DMS153 treated with DMSO at 0.1 percent for 48 hours (cell line): Measurements from ENCODE around the gene DPY19L1.
"Not testable (repeated sequence)": the region's sequence is repeated elsewhere in the genome, so short reads cannot be mapped to it uniquely, and the experiment has no call there.

Experiments
- DNase-seq: peaks from one replicate; lab custom pipeline; 2025; ENCODE audit not compliant: unreplicated experiment; lab: John Stamatoyannopoulos, UW

The DPY19L1 gene

DNA sequence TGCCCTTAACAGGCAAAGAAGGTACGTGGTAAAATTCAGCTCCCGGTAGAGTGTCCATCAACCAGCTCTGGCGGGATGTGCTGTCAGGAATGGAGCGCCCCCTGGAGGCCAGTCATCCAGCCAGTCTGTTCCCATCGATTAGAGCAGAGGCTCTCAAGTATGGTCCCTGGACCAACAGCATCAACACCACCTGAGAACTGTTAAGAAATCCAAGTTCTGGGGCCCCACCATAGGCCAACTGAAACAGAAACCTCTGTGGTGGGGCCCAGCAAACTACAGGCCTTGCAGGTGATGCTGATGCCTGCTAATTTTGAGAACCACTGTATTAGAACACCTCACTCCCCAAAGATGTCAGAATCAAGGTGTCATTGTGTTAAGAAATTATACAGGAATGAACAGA, 109.2 kb downstream of the DPY19L1 start:
- DNase-seq = no peak

DNA sequence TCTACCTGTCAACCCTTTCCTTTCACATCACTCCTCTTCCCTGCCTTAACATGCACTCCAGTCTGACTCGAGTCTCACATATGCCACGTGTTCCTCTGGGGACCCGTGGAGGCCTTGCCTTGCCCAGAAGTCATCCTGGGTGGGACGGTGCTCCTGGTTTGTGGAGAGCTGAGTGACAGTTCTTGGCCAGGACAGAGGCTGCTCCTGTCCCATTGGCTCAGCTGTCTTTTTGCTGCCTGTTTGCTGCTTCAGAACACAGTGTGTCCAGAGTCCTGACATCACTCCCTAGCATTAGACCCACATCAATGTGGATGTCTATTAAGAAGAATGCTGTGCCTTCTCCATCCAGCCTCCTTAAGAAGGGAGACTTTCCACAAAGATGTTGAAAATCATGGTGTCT, 116.8 kb downstream of the DPY19L1 start:
- not testable (repeated sequence) for DNase-seq

DNA sequence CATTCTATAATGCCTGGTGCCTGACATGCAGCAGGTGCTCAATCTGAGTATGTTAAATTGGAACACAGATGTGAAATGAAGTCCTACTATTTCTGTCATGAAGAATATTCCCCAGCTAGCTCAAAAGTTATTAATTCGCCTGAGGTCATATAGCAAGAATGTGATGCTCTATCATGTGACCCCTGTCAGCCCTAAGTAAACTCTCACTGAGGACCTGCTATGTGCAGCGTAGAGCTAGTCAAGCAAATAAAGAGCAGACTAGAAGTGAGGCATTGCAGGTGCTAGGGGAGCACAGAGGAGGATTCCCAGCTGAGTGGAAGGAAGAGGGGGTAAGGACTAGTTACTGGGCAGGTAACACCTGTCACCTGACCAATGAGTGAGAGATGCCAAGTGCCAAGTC, 118.2 kb downstream of the DPY19L1 start:
- DNase-seq = not testable (repeated sequence)

GRCh38 chr7:34918198-34918861, 119.0 kb downstream of the DPY19L1 start:
- DNase-seq = not testable (repeated sequence)

- not testable (repeated sequence) for DNase-seq
These were observed 119.8 kb downstream of the DPY19L1 start for GRCh38 chr7:34917515-34917914.

DNA sequence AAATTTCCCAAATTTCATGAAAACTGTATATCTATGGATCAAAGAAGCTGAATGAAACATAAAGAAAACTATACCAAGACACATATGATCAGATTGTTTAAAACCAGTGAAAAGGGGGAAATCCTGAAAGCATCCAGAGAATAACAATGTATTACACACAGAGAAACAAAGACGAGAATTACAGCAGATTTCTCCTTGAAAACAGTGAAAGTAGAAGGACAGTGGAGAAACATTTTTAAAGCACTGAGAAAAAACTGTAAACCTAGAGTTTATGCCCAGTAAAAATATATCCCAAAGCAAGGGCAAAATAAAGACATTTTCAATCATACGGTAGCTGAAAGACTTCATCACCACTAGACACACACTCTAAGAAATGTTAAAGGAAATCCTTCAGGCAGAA, 121.0 kb downstream of the DPY19L1 start:
- DNase-seq = no peak

DNA sequence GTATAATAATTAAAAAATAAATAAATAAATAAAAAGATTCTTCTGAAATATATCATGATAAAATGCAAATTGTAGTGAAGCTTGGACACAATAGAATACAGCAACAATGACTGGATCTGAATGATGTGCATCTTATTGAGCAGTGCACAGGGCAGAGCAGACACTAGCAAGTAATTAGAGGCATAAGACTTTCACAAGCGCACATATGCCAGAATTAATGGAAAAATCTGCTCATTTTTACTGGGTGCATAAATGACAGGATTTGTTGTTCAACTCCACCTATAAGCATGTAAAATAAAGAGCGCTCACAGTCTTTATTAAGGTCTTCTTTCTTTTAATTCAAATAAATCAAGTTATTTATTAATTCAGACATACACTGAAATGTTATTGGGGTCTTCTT, 125.0 kb downstream of the DPY19L1 start:
- DNase-seq = no peak

- DNase-seq = not testable (repeated sequence)
These were observed 130.9 kb downstream of the DPY19L1 start for GRCh38 chr7:34906266-34906850.

GRCh38 chr7:34904987-34905386, 132.3 kb downstream of the DPY19L1 start:
- DNase-seq = no peak

DNA sequence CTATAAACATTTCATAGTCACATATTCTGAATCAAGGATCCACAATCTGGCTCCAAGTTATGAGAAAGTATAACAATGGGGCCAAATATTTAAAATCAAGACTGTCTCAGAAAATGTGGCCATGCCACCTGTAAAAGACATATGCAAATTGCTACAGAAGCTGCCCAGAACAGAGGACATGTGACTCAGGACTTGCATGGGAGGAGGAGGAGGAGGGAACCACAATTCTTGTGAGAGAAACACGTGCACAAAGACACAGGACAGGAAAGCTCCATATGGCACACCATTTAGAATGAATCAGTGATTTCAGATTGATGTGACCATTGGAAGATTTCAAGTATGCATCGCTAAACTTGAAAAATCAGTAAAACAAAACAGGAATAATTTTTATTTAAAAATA, 133.4 kb downstream of the DPY19L1 start:
- DNase-seq = not testable (repeated sequence)

DNA sequence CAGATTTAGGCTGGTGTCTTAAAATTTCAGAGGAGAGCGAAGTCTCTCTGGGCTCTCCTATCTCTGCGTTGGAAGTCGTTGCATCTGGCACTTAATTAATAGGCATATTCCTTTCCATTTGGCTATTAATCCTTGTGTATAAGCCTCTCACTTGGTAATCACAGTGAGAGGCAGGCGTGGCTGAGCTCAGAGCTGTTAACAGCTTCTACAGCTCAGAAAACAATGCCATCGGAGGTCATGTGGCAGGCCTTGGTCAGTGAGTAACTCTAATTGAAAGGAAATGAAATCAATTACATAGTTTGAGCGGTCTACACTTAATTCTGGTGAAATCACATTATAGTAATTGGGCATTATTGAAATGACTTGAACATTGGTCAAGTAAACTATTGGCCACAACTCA, 135.1 kb downstream of the DPY19L1 start:
- no peak for DNase-seq

DNA sequence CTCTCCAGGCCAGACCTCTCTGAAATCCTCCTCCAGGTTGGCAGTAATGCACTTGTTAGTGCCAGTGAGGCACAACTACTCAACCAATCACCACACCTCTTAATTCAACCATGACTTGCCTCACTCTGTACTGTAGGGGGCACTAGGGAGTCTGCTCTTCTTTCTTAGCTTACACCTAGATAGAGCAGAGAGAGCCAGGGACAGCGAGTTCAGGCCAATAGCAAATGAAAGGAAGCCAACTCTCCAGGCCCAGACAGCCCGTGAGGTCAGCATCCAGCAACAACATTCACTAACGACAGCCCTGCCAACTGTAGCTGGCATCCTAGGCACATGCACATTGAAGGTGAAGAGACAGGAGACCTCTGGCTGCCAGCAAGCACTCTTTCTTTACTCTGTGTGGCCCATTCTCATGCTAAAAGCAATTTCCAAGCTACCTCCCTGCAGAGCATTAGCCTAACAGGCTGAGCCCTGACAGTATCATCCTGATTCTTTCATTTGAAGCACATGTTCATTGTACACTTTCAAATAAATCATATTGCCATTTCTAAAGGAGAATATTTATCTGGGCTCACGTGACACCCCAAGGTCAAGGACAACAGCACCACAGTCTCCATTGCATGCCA, 136.3 kb downstream of the DPY19L1 start:
- DNase-seq = no peak

- no peak for DNase-seq
These were observed 142.1 kb downstream of the DPY19L1 start for GRCh38 chr7:34895202-34895601.

- DNase-seq = no peak
These were observed 147.3 kb downstream of the DPY19L1 start for GRCh38 chr7:34889951-34890350.

GRCh38 chr7:34886856-34887255, 150.4 kb downstream of the DPY19L1 start:
- no peak for DNase-seq

DNA sequence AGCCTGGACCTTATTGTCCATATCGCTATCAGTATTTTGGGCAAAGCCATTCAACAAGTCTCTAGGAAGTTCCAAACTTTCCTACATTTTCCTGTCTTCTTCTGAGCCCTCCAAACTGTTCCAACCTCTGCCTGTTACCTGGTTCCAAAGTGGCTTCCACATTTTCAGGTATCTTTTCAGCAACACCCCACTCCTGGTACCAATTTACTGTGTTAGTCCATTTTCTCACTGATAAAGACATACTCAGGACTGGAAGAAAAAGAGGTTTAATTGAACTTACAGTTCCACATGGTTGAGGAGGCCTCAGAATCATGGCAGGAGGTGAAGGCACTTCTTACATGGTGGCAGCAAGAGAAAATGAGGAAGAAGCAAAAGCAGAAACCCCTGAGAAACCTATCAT, 153.4 kb downstream of the DPY19L1 start:
- not testable (repeated sequence) for DNase-seq

DNA sequence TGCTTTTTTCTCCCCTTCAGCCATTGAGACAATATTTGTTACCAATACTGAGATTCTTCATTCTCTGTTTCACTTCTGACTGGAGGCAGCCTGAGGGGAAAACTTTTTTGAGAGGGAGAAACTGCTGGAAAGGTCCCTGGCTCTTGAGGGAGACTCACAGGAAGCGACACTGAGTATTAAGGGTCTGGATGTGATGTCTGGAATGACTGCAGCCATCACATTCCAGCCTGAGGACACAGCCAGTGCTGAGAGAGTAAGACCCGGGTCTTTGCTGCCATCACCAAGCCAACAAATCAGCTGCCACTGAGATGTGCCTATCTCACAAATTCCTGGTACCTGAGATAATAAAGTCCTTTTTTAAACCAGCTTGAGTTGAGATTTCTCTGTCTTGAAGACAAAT, 157.4 kb downstream of the DPY19L1 start:
- no peak for DNase-seq

DNA sequence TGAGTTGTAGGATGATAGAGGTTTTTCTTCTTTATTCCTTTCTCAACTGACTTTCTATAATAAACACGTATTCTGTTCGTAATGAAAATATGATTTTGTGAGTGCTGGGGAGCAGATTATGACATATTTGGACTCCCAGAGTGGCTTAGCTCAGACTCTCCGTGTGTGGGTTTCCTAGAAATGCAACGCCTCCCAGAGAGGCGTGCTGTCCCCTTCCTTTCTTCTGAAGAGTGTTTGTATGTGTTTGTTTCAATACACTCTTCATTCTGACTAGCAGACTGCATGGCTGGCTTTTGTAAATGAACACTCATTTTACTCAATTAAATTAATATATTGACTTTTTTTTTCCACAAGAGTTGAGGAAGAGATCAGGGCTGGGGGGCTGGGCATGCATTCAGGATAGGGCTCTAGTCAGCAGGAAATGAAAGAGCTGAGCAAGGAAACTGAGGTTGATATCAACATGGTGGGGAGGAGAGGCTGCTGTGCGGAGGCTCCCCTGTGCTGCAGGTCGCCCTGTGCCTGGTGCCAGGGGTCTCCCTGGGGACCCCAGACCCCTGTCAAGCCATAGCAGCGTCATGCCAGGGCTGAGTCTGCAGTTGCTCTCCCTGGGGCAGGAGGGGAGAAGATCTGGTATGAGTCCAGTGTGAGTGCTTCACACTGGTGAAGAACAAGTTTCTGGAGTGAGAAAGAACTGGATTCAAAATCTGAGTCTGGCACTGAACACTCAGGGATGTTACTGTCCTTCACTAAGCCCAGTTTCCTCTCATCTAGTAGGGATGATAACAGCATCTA, 158.1 kb downstream of the DPY19L1 start:
- DNase-seq = not testable (repeated sequence)
